Panc1 (cell line): ENCODE measurements around the gene CRIP2.

Experiments used
- POLR2AphosphoS5 ChIP-seq: IDR thresholded peaks from 2 replicates; pipeline ENCODE4 v1.6.1; 2012; ENCODE audit warnings: mild to moderate bottlenecking, low read depth, low read length, moderate library complexity
- SIN3A ChIP-seq: IDR thresholded peaks from 2 replicates; pipeline ENCODE4 v1.6.1; 2012; ENCODE audit warnings: low read depth, mild to moderate bottlenecking, low read length, moderate library complexity, borderline replicate concordance; ENCODE audit not compliant: insufficient read depth
- TCF7L2 ChIP-seq: IDR thresholded peaks from 2 replicates; pipeline ENCODE4 v1.6.1; 2011; ENCODE audit warnings: mild to moderate bottlenecking, low read depth, low read length, inconsistent platforms
- TF ChIP-seq, protein P1 (sequence below): fragments of 450-650 bp; IDR thresholded peaks from 2 replicates; pipeline ENCODE4 v1.5.1; 2017; ENCODE audit warnings: mild to moderate bottlenecking

DNA sequence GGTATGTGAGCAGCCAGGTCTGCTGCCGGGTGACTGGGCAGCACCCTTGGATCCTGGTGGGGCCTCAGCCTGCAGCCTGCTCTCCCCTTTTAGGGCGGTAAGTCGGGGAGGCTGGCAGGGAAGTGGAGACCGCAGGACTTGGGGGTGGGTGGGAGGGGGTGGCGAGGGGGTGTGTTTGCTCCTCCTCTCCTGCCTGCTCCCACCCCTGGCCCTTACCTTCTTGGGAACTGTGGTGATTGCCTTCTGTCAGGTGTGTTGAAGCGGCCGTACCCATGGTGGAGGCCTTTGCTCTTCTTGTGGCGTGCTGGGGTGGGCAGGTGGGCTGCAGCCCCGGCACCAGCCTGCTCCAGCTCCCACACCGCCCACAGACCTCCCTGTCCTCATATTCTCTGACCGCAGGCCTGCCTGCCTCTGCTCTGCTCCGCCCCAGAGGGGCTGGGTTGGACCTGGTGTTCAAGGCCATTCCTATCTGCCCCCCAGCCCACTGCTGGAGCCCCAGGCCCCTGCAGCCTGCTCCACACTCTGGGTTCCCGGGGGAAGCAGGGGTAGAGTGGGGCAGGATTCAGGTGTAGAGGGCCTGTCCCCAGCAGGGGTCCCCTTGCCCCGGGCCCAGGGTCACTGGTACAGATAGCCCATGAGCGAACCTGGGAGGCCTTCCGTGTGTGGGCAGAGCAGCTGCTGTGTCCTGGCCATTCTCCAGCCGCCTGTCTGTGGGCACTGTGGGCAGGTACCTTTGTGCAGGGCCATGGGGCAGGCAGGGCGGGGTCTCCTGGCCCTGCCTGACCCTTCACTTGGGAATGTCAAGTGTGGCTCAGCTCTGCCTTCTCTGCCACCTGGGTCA is 21.6 kb downstream of the CRIP2 start:
- TF ChIP-seq, protein P1, sequence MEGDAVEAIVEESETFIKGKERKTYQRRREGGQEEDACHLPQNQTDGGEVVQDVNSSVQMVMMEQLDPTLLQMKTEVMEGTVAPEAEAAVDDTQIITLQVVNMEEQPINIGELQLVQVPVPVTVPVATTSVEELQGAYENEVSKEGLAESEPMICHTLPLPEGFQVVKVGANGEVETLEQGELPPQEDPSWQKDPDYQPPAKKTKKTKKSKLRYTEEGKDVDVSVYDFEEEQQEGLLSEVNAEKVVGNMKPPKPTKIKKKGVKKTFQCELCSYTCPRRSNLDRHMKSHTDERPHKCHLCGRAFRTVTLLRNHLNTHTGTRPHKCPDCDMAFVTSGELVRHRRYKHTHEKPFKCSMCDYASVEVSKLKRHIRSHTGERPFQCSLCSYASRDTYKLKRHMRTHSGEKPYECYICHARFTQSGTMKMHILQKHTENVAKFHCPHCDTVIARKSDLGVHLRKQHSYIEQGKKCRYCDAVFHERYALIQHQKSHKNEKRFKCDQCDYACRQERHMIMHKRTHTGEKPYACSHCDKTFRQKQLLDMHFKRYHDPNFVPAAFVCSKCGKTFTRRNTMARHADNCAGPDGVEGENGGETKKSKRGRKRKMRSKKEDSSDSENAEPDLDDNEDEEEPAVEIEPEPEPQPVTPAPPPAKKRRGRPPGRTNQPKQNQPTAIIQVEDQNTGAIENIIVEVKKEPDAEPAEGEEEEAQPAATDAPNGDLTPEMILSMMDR: no peak
- TF ChIP-seq TCF7L2 (no peak), POLR2AphosphoS5 (no peak), SIN3A (no peak)
